Measurements from ENCODE around the gene SREBF1. TPM values are rescaled to one million over a fixed set of nuclear protein-coding genes. Genes with fewer than 3 reads are reported as not detected.

Gene SREBF1
- total and polyA plus RNA-seq, 2 experiments from 2014 or later = 38.9 to 45.9 TPM

DNA sequence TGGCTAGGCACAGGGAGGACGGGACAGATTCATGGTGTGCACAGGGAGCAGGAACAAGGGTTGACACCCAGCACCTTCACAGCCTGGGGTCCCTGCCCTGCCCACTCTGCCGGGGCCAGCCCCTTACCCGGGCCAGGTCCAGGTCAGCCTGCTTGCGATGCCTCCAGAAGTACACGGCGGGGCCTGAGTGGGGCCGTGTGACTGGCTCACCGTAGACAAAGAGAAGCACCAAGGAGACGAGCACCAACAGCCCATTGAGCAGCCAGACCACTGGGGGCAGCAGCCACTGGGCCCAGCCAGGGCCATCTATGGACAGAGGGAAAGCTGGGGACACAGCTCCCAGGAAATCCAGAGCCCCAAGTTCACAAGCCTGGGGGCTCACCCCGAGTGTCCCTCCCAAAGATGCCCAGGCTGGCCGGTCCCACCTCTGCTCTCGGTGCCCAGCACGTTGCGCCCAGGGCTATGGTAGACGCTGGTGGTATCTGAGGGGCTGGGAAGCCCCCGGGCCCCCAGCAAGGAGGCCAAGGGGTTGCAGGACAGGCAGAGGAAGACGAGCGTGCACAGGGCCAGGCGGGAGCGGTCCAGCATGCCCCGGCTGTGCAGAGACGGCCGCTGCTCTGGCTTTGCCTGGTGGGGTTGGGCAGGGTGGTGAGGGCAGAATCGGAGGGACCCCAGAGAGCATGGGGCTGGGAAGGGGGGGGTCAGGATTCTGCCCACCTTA is 19.8 kb downstream of the SREBF1 start:
- Histone ChIP-seq H3K27me3 (no peaks in the 10 kb centered on the region), H3K4me1 (ENCODE audit: low read depth) (peaks cover 16% of the 10 kb centered on the region), H3K4me3 (no peak overlapping the region), H3K9me3 (ENCODE audit: low read depth) (no peaks in the 10 kb centered on the region), H3K36me3 (no peaks in the 10 kb centered on the region), H3K27ac (no peak overlapping the region)
- TF ChIP-seq, protein P1, sequence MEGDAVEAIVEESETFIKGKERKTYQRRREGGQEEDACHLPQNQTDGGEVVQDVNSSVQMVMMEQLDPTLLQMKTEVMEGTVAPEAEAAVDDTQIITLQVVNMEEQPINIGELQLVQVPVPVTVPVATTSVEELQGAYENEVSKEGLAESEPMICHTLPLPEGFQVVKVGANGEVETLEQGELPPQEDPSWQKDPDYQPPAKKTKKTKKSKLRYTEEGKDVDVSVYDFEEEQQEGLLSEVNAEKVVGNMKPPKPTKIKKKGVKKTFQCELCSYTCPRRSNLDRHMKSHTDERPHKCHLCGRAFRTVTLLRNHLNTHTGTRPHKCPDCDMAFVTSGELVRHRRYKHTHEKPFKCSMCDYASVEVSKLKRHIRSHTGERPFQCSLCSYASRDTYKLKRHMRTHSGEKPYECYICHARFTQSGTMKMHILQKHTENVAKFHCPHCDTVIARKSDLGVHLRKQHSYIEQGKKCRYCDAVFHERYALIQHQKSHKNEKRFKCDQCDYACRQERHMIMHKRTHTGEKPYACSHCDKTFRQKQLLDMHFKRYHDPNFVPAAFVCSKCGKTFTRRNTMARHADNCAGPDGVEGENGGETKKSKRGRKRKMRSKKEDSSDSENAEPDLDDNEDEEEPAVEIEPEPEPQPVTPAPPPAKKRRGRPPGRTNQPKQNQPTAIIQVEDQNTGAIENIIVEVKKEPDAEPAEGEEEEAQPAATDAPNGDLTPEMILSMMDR (IDR thresholded peaks at IDR 0.05; ENCODE audit: low read depth, low read length) = no peak
- no peak for DNase-seq (ENCODE audit: low read depth in 1 of 2, low spot score in 1 of 2)

DNA sequence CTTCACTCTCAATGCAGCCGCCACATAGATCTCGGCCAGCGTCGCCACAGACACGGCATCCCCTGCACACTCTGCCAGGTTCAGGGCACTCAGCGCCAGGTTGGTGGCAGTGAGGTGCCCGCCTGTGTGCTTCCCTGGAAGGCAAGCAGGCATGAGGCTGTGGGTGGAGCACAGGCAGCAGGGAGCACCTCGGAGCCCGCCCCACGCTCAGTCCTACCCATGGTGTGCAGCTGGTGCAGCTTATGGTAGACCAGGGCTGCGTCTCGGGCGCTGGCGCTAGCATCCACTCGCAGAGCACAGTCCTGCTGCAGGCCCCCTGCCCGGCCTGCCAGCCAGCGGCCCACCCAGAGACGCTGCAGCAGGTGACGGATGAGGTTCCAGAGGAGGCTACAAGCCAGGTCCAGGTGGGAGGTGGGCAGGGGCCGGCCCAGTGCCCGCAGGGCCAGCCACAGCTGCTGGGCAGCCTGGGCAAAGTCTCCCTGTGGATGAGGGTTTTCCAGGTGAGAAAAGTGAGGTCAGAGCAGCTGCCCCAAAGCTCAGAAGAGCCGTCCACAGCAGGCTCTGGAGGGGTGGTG is 20.5 kb downstream of the SREBF1 start:
- DNase-seq (ENCODE audit: low read depth in 1 of 2, low spot score in 1 of 2) = no peak
- Histone ChIP-seq H3K4me1 (ENCODE audit: low read depth) (peaks cover 23% of the 10 kb centered on the region), H3K27me3 (no peaks in the 10 kb centered on the region), H3K9me3 (ENCODE audit: low read depth) (no peaks in the 10 kb centered on the region), H3K4me3 (no peak overlapping the region), H3K27ac (no peak overlapping the region), H3K36me3 (no peaks in the 10 kb centered on the region)
- TF ChIP-seq, protein P1 (IDR thresholded peaks at IDR 0.05; ENCODE audit: low read depth, low read length) = no peak

DNA sequence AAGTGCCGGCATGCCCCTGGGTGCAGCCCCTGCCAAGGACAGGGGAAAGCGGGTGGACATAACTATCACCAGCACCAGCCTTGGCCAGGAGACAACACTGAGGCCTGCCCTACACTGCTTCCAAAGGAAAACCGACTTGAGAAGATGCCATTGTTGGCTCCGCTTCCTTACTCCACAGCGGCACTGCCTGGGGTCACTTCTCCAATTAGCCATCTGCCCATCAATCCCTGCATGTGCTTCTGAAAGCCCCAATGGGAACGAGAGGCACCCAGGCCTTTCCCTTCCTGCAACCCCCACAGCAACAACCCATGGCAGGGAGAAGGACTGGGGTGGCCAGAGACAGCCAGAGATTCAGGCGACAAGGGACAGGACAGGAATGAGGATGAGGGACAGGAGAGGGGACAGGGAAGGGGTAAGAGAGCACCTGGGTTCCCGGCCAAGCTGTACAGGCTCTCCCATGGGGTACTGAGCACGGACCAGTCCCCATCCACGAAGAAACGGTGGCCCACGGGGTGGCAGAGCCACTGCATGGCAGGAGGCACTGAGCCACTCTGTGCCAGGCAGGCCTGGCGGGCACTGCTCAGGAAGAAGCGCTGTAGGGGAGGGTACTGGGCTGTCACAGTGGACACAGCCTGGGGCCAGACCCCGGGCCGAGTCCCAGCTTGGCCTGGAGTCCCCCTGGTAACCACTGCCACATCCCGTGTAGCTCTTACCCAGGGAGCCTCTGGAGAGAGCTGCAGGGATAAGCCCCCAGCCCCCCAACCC is 21.2 kb downstream of the SREBF1 start:
- Histone ChIP-seq H3K4me1 (ENCODE audit: low read depth) (peaks cover 30% of the 10 kb centered on the region), H3K36me3 (no peaks in the 10 kb centered on the region)

DNA sequence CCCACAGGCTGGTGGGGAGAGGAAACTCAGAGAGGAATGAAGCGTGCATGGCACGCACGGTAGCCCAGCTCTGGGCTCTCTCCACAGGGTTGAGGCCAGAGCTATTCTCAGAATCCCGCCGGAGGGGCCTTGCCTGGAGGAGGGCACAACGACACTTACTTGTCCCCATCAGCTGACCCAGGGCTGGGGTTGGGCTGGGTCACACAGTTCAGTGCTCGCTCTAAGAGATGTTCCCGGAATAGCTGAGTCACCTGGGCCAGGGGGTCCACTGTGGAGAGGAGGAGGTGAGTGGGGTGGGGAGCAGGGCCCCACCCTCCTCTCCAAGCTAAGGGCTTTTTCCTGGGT is 21.8 kb downstream of the SREBF1 start:
- H3K4me3 ChIP-seq = no peak overlapping the region
- H3K36me3 ChIP-seq = no peaks in the 10 kb centered on the region
- H3K9me3 ChIP-seq (ENCODE audit: low read depth) = no peaks in the 10 kb centered on the region
- no peaks in the 10 kb centered on the region for H3K27me3 ChIP-seq
- H3K4me1 ChIP-seq (ENCODE audit: low read depth) = peaks cover 35% of the 10 kb centered on the region
- peak in 1 of 2 donors; percentile 65 for DNase-seq (ENCODE audit: low read depth in 1 of 2, low spot score in 1 of 2)
- H3K27ac ChIP-seq = no peak overlapping the region
- TF ChIP-seq, protein P1 (IDR thresholded peaks at IDR 0.05; ENCODE audit: low read depth, low read length) = no peak

More for the DNA sequence above, 21.2 kb downstream of the SREBF1 start:
- H3K27ac ChIP-seq = no peak overlapping the region
- H3K9me3 ChIP-seq (ENCODE audit: low read depth) = no peaks in the 10 kb centered on the region
- no peak for DNase-seq (ENCODE audit: low read depth in 1 of 2, low spot score in 1 of 2)
- H3K4me3 ChIP-seq = no peak overlapping the region
- no peaks in the 10 kb centered on the region for H3K27me3 ChIP-seq
- TF ChIP-seq, protein P1 (IDR thresholded peaks at IDR 0.05; ENCODE audit: low read depth, low read length) = no peak

DNA sequence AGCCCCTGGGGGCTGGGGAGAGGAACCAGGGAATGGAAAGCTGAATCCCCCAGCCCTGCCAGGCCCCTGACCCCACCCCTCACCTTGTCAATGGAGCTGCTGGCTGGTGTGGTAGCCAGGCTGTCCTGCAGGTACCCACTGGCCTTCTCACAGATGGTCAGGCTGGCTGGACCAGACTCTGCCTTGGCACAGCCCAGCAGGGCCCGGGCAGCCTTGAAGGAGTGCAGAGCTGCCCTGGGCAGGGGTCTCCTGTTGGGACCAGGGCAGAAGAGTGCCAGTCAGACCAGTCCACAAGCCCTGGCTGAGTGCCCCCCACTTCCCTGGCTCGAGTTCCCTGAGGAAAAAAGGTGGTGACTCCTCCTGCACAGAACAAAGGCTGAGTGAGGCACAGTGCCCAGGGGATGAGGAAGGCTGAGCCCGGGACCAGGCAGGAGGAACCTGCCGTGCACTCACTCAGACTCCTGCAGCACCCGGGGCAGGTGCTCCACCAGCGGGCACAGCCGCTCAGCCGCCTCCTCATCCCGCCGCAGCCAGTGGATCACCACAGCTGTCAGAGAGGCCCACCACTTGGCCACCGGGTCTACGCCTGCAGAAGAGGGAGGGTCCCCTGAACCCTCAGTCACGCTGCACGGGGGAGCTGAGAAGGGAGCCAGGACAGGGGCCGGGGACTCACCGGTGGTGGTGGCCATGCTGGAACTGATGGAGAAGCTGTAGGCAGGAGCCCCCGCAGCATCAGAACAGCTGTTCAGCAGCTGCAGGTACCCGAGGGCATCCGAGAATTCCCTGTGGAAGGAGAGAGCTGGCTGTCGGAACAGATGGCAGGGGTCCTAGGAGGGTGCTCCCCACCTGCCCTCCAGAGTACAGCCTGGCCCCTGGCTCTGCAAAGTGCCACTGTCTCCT is 22.4 kb downstream of the SREBF1 start:
- Histone ChIP-seq H3K4me1 (ENCODE audit: low read depth) (peaks cover 38% of the 10 kb centered on the region), H3K27me3 (no peaks in the 10 kb centered on the region), H3K9me3 (ENCODE audit: low read depth) (no peaks in the 10 kb centered on the region), H3K36me3 (no peaks in the 10 kb centered on the region), H3K27ac (no peak overlapping the region), H3K4me3 (no peak overlapping the region)
- no peak for DNase-seq (ENCODE audit: low read depth in 1 of 2, low spot score in 1 of 2)
- TF ChIP-seq, protein P1 (IDR thresholded peaks at IDR 0.05; ENCODE audit: low read depth, low read length) = no peak
